Measurements from ENCODE around the gene FAM149B1. TPM values are rescaled to one million over a fixed set of nuclear protein-coding genes. Genes with fewer than 3 reads are reported as not detected.
A peak's percentile ranks its signal among the peaks of the same experiment; 100 is the strongest.

The FAM149B1 gene
- total and polyA plus RNA-seq, 2 of the 13 experiments (the other 11 are each of a cell fraction or from before 2014, with no cell fraction given) = 9.3 to 16.8 TPM

DNA sequence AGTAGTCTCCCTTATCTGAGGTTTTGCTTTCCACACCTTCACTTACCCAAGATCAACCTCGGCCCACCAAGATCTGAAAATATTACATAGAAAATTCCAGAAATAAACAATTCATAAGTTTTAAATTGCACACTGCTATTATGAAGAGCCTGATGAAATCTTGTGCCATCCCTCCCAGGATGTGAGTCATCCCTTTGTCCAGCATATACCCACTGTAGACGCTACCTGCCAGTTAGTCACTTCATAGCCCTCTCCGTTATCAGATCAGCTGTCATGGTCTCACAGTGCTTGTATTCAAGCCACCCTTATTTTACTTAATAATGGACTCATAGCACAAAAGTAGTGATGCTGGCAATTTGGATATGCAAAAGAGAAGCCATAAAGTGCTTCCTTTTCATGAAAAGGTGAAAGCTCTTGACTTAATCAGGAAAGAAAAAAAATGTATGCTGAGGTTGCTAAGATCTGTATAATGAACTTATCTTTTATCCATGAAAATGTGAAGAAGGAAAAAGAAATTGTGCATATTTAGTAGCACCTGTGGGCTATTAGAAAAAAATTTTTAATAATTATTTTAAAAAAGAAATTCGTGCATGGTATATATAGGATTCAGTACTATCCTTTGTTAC is 94.3 kb downstream of the FAM149B1 start (continued):
- no peak for TF ChIP-seq ZMYM3 (CRISPR knock-in tag; IDR thresholded peaks at IDR 0.05)
- TF ChIP-seq MED13 (CRISPR knock-in tag; IDR thresholded peaks at IDR 0.05) = no peak
- TF ChIP-seq AGO2 (optimal IDR thresholded peaks at IDR 0.05; ENCODE audit: low read depth, low read length) = no peak
- TF ChIP-seq CEBPB (IDR thresholded peaks at IDR 0.05; ENCODE audit: borderline replicate concordance, low read depth, low read length) = peak; percentile 28; the same call in 1 of the 2 replicates
- no peak for TF ChIP-seq TARDBP (CRISPR knock-in tag; IDR thresholded peaks at IDR 0.05)
- TF ChIP-seq CREB1 (IDR thresholded peaks at IDR 0.05) = no peak
- no peak for TF ChIP-seq CREB1 (CRISPR knock-in tag; IDR thresholded peaks at IDR 0.05)
- no peak for TF ChIP-seq ZSCAN29 (CRISPR knock-in tag; conservative IDR thresholded peaks at IDR 0.05)
- TF ChIP-seq, protein P1, sequence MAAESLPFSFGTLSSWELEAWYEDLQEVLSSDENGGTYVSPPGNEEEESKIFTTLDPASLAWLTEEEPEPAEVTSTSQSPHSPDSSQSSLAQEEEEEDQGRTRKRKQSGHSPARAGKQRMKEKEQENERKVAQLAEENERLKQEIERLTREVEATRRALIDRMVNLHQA (CRISPR knock-in tag; IDR thresholded peaks at IDR 0.05) = no peak
- TF ChIP-seq SSRP1 (CRISPR knock-in tag; IDR thresholded peaks at IDR 0.05) = no peak
- TF ChIP-seq ETV5 (CRISPR knock-in tag; IDR thresholded peaks at IDR 0.05; ENCODE audit: borderline replicate concordance) = peak; percentile 37; the same call in 1 of the 2 replicates
- TF ChIP-seq, protein P2, sequence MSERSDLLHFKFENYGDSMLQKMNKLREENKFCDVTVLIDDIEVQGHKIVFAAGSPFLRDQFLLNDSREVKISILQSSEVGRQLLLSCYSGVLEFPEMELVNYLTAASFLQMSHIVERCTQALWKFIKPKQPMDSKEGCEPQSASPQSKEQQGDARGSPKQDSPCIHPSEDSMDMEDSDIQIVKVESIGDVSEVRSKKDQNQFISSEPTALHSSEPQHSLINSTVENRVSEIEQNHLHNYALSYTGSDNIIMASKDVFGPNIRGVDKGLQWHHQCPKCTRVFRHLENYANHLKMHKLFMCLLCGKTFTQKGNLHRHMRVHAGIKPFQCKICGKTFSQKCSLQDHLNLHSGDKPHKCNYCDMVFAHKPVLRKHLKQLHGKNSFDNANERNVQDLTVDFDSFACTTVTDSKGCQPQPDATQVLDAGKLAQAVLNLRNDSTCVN (CRISPR knock-in tag; IDR thresholded peaks at IDR 0.05; ENCODE audit: borderline replicate concordance) = no peak
- 0 out of 2 replicates have a peak, but pooled peaks have one; percentile 24 for TF ChIP-seq CEBPG (CRISPR knock-in tag; IDR thresholded peaks at IDR 0.05)
- no peak for TF ChIP-seq ZNF260 (CRISPR knock-in tag; IDR thresholded peaks at IDR 0.05; ENCODE audit: borderline replicate concordance, low read depth)
- no peak for TF ChIP-seq ZNF556 (CRISPR knock-in tag; IDR thresholded peaks at IDR 0.05; ENCODE audit: borderline replicate concordance)

Data from HepG2 (cell line).